Measurements from ENCODE around the gene PIGU.

PIGU gene

GRCh38 chr20:34560141-34560523 lies 116.8 kb downstream of the PIGU start:
- H3K4me3 ChIP-seq (ENCODE audit: low read depth, low read length): no peak overlapping the region

- no peak overlapping the region for H3K4me3 ChIP-seq (ENCODE audit: low read depth, low read length)
These were observed 117.4 kb downstream of the PIGU start for GRCh38 chr20:34559311-34560140.

- H3K4me3 ChIP-seq (ENCODE audit: low read depth, low read length): peak within 1 kb of the TSS; percentile 47
These were observed 118.3 kb downstream of the PIGU start, which contains the start of gene MAP1LC3A for GRCh38 chr20:34558320-34559218. Gene MAP1LC3A, plus strand, starts transcription at chr20:34558718. Its CDS starts 151 bp downstream, at chr20:34558869.

- peak overlapping the region; percentile 47 for H3K4me3 ChIP-seq (ENCODE audit: low read depth, low read length)
These were observed 119.0 kb downstream of the PIGU start for GRCh38 chr20:34557936-34558319.

GRCh38 chr20:34553366-34553867 lies 123.5 kb downstream of the PIGU start:
- no peak overlapping the region for H3K4me3 ChIP-seq (ENCODE audit: low read depth, low read length)

- no peak overlapping the region for H3K4me3 ChIP-seq (ENCODE audit: low read depth, low read length)
These were observed 124.3 kb downstream of the PIGU start for GRCh38 chr20:34552569-34552968.

- no peak overlapping the region for H3K4me3 ChIP-seq (ENCODE audit: low read depth, low read length)
These were observed 127.0 kb downstream of the PIGU start for GRCh38 chr20:34549929-34550305.

- H3K4me3 ChIP-seq (ENCODE audit: low read depth, low read length): no peak overlapping the region
These were observed 127.5 kb downstream of the PIGU start for GRCh38 chr20:34549291-34549928.

GRCh38 chr20:34547844-34548613 lies 128.9 kb downstream of the PIGU start:
- H3K4me3 ChIP-seq (ENCODE audit: low read depth, low read length): no peak overlapping the region

GRCh38 chr20:34546751-34547181 lies 130.1 kb downstream of the PIGU start:
- H3K4me3 ChIP-seq (ENCODE audit: low read depth, low read length): no peak overlapping the region

- H3K4me3 ChIP-seq (ENCODE audit: low read depth, low read length): peak overlapping the region; percentile 33
These were observed 132.6 kb downstream of the PIGU start for GRCh38 chr20:34544109-34544796.

GRCh38 chr20:34543463-34544056 lies 133.3 kb downstream of the PIGU start:
- H3K4me3 ChIP-seq (ENCODE audit: low read depth, low read length): no peak overlapping the region

GRCh38 chr20:34542439-34542838 lies 134.5 kb downstream of the PIGU start:
- H3K4me3 ChIP-seq (ENCODE audit: low read depth, low read length): no peak overlapping the region

GRCh38 chr20:34541917-34542316 lies 135.0 kb downstream of the PIGU start:
- no peak overlapping the region for H3K4me3 ChIP-seq (ENCODE audit: low read depth, low read length)

GRCh38 chr20:34541264-34541901 lies 135.5 kb downstream of the PIGU start:
- no peak overlapping the region for H3K4me3 ChIP-seq (ENCODE audit: low read depth, low read length)

- no peak overlapping the region for H3K4me3 ChIP-seq (ENCODE audit: low read depth, low read length)
These were observed 136.2 kb downstream of the PIGU start for GRCh38 chr20:34540596-34541263.

- H3K4me3 ChIP-seq (ENCODE audit: low read depth, low read length): no peak overlapping the region
These were observed 137.1 kb downstream of the PIGU start for GRCh38 chr20:34539756-34540155.

- no peak overlapping the region for H3K4me3 ChIP-seq (ENCODE audit: low read depth, low read length)
These were observed 138.2 kb downstream of the PIGU start for GRCh38 chr20:34538671-34539123.
